ENCODE measurements around the gene RECQL5. TPM values are rescaled to one million over a fixed set of nuclear protein-coding genes. Genes with fewer than 3 reads are reported as not detected.

RECQL5 gene
- polyA plus RNA-seq, 1 of the 3 experiments (the other 2 are of a cell fraction): 25.3 TPM

DNA sequence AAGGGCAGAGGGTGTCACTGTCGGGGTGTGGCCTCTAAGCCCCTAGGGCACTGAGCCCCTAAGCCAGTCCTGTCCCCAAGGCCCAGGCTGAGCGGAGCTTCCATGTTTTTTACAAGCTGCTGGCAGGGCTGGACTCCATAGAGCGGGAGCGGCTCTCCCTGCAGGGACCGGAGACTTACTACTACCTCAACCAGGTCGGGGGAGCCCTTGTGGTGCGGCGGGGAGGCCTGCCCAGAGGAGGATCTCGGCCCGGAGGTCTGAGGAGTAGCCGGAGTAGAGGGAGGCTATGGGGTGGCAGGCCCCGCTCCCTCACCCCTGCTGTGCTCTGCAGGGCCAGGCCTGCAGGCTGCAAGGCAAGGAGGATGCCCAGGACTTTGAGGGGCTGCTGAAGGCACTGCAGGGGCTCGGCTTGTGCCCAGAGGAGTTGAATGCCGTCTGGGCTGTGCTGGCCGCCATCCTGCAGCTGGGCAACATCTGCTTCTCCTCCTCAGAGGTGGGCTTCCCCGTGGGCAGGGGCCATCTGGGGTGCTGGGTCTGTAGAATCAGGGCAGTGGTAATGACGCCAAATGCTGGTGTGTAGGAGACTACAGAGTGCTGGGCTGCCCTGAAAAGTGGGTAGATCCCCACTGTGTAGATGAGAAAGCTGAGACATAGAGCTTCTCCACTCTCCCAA lies 74.5 kb downstream of the RECQL5 start (continued):
- TF ChIP-seq ZBTB33 (IDR thresholded peaks at IDR 0.05; ENCODE audit: borderline replicate concordance, low read depth) (no peak), NRF1 (IDR thresholded peaks at IDR 0.05; ENCODE audit: low read depth, low read length) (no peak), TCF12 (IDR thresholded peaks at IDR 0.05) (no peak), ELF1 (IDR thresholded peaks at IDR 0.05) (no peak), CTCF (IDR thresholded peaks at IDR 0.05) (no peak), POLR2AphosphoS5 (IDR thresholded peaks at IDR 0.05; ENCODE audit: low read depth, low read length) (no peak)

DNA sequence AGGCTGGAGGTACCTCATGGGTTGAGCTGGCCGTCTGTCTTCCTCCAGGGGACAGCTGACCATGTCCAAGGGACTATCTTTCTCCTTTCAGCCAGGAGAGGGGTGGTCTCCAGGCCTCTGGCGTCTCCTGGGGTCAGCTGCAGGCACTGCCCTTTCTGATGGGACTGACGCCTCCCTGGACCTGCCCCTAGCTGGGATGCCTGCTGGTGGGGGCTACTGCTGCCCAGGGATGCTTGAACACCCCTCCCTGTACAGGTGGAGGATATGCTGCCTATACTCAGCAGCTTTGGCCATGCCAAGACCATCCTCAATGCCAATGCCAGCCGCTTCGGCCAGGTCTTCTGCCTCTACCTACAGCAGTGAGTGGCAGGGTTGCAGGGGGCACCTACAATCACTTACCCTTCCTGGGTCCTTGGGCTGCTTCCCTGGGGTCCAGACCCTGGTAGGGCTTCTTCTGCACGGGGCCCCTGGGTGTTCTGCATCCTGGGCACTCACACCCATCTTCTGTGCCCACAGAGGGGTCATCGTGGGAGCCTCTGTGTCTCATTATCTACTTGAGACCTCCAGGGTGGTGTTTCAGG lies 75.1 kb downstream of the RECQL5 start:
- no peaks in the 10 kb centered on the region for H3K36me3 ChIP-seq (replicated peaks in 1 of 2; ENCODE audit: control insufficient read depth in 1 of 2, insufficient read depth in 2 of 2, low read length in 1 of 2)
- H3K27ac ChIP-seq (ENCODE audit: low read depth in 2 of 2, low read length in 1 of 2): no peak overlapping the region
- no peak for TF ChIP-seq MEF2A (IDR thresholded peaks at IDR 0.05; ENCODE audit: borderline replicate concordance, low read depth)
- no peak for TF ChIP-seq IRF3 (IDR thresholded peaks at IDR 0.05; ENCODE audit: low read depth, low read length)
- no peak for TF ChIP-seq JUND (IDR thresholded peaks at IDR 0.05)
- no peak for TF ChIP-seq RCOR1 (IDR thresholded peaks at IDR 0.05; ENCODE audit: low read length)
- no peak for TF ChIP-seq SIN3A (IDR thresholded peaks at IDR 0.05; ENCODE audit: borderline replicate concordance, low read depth, low read length)
- TF ChIP-seq MXI1 (IDR thresholded peaks at IDR 0.05; ENCODE audit: low read depth, low read length): no peak
- 90% methylated on average over 6 of the region's 7 CpGs for WGBS (ENCODE audit: low lambda C conversion rate)
- H3K79me2 ChIP-seq (ENCODE audit: insufficient read depth): no peaks in the 10 kb centered on the region
- no peak for DNase-seq
- H3F3A ChIP-seq (replicated peaks; ENCODE audit: insufficient read depth): no peaks in the 10 kb centered on the region
- H3K4me2 ChIP-seq: no peak overlapping the region
- H3K9me2 ChIP-seq: no peaks in the 10 kb centered on the region
- ChIA-PET POLR2A (interaction anchor here (2.6 kb wide), 1 partner anchor 17 kb away, joined by 6 read pairs; no protein-coding TSS in a partner anchor), CTCF (interaction anchor here (0.8 to 4.3 kb wide), 6 partner anchors 10 to 179 kb away, joined by 3 to 41 read pairs (median 6); partner anchors contain the start of gene SMIM5)
- H3K4me3 ChIP-seq (ENCODE audit: low read depth in 2 of 2, low read length in 1 of 2): no peak overlapping the region
- H3K9ac ChIP-seq: no peak overlapping the region
- H3K9me3 ChIP-seq: no peaks in the 10 kb centered on the region
- no peak overlapping the region for H2AFZ ChIP-seq (ENCODE audit: low read depth)
- H3K27me3 ChIP-seq (ENCODE audit: insufficient read depth): no peaks in the 10 kb centered on the region
- peaks cover 0 to 16% of the 10 kb centered on the region in 2 experiments; a peak in 1 of 4 replicates for H3K4me1 ChIP-seq (ENCODE audit: control insufficient read depth in 1 of 2, insufficient read depth in 2 of 2, low read depth in 1 of 2, low read length in 1 of 2)
- H4K20me1 ChIP-seq (ENCODE audit: insufficient read depth): no peaks in the 10 kb centered on the region
